Keratinocyte (primary cell): ENCODE results near the gene TRIM14. TPM values are rescaled to one million over a fixed set of nuclear protein-coding genes. Genes with fewer than 3 reads are reported as not detected.

Experiments
- DNase-seq: peaks from one replicate; pipeline ENCODE4 v3.0.0-alpha.2; 2011; ENCODE audit warnings: low read depth, missing footprints, low spot score
- FAIRE-seq: peaks from 2 replicates; lab custom pipeline; 2011; peaks lifted over from hg19 to GRCh38; lab: Jason Lieb, UNC
- H2AFZ ChIP-seq: 2 replicates; pipeline ENCODE4 v1.6.0; 2012; ENCODE audit warnings: low read length, control low read depth, inconsistent platforms; ENCODE audit not compliant: control insufficient read depth
- H3K27ac ChIP-seq: 2 replicates; pipeline ENCODE4 v1.5.1; 2011; ENCODE audit warnings: low read length; ENCODE audit not compliant: control insufficient read depth, insufficient read depth
- H3K27me3 ChIP-seq: 3 replicates; pipeline ENCODE4 v1.6.0; 2011; ENCODE audit warnings: low read length; ENCODE audit not compliant: control insufficient read depth, insufficient read depth; ENCODE audit errors: extremely low read depth
- H3K36me3 ChIP-seq, 2 experiments: 2 replicates in 1 of 2; 3 replicates in 1 of 2; pipeline ENCODE4 v1.5.1; 2011; ENCODE audit warnings: low read length in 2 of 2, mild to moderate bottlenecking in 1 of 2; ENCODE audit not compliant: control insufficient read depth in 2 of 2, insufficient read depth in 2 of 2; ENCODE audit errors: extremely low read depth in 1 of 2
- H3K4me1 ChIP-seq: 3 replicates; pipeline ENCODE4 v1.5.1; 2011; ENCODE audit warnings: low read length; ENCODE audit not compliant: control insufficient read depth, insufficient read depth; ENCODE audit errors: extremely low read depth
- H3K4me2 ChIP-seq: 3 replicates; pipeline ENCODE4 v1.6.0; 2011; ENCODE audit warnings: low read depth, low read length; ENCODE audit not compliant: control insufficient read depth, insufficient read depth; ENCODE audit errors: extremely low read depth
- H3K4me3 ChIP-seq, 3 experiments: fragments of 200-600 bp in 1 of 3; sonication (generic) in 1 of 3; 2 replicates in 2 of 3; 3 replicates in 1 of 3; pipeline ENCODE4 v1.5.1; 2011 to 2016; ENCODE audit warnings: low read length in 3 of 3, mild to moderate bottlenecking in 3 of 3, control low read depth in 2 of 3, inconsistent platforms in 1 of 3, low read depth in 1 of 3, mixed read lengths in 1 of 3, mixed run types in 1 of 3, moderate library complexity in 1 of 3; ENCODE audit not compliant: control insufficient read depth in 2 of 3, insufficient read depth in 2 of 3; ENCODE audit errors: extremely low read depth in 1 of 3
- H3K79me2 ChIP-seq: 2 replicates; pipeline ENCODE4 v1.6.0; 2012; ENCODE audit warnings: low read length; ENCODE audit not compliant: control insufficient read depth, insufficient read depth
- H3K9ac ChIP-seq: 3 replicates; pipeline ENCODE4 v1.6.0; 2011; ENCODE audit warnings: low read length; ENCODE audit not compliant: control insufficient read depth, insufficient read depth; ENCODE audit errors: extremely low read depth
- H3K9me1 ChIP-seq: 3 replicates; pipeline ENCODE4 v1.6.0; 2011; ENCODE audit warnings: low read length; ENCODE audit not compliant: control insufficient read depth, insufficient read depth; ENCODE audit errors: extremely low read depth
- H3K9me3 ChIP-seq: 2 replicates; pipeline ENCODE4 v1.5.1; 2012; ENCODE audit warnings: low read depth, low read length; ENCODE audit not compliant: control insufficient read depth
- H4K20me1 ChIP-seq: 3 replicates; pipeline ENCODE4 v1.6.0; 2011; ENCODE audit warnings: low read length; ENCODE audit not compliant: control insufficient read depth, insufficient read depth; ENCODE audit errors: extremely low read depth
- CTCF ChIP-seq, 3 experiments: IDR thresholded peaks in 1 of 3; conservative IDR thresholded peaks in 1 of 3; optimal IDR thresholded peaks in 1 of 3; 2 replicates in 2 of 3; 3 replicates in 1 of 3; pipeline versions ENCODE3 to v1.5.1; 2011; ENCODE audit warnings: low read length in 3 of 3, mild to moderate bottlenecking in 3 of 3, moderate library complexity in 2 of 3, control low read depth in 1 of 3, inconsistent platforms in 1 of 3; ENCODE audit not compliant: insufficient read depth in 2 of 3; ENCODE audit errors: extremely low read depth in 1 of 3
- EZH2 ChIP-seq: IDR thresholded peaks from one replicate; pipeline ENCODE4 v1.6.1; 2012; ENCODE audit warnings: inconsistent platforms, mild to moderate bottlenecking, low read length, moderate library complexity
- dilution Hi-C: fragments of 300-500 bp; cut with MboI; formaldehyde crosslinking; loops from one replicate; pipeline ENCODE4 v1.7.0; 2020; ENCODE audit warnings: low sequenced_read_pairs; ENCODE audit not compliant: extremely low pct_ligation_motif_present
- polyA plus RNA-seq, 5 experiments: library from polyadenylated mRNA; depleted of rRNA in 3 of 5; stranded (reverse) in 3 of 5; stranded (forward) in 1 of 5; unstranded in 1 of 5; fragments of >200 nt; gene quantifications; 1 replicate in 1 of 5; 2 replicates in 3 of 5; 3 replicates in 1 of 5; pipeline versions ENCODE4 v1.2.1 to v1.2.3, GENCODE V29; 2011 to 2012; ENCODE audit warnings: missing spikeins in 2 of 5, low read depth in 1 of 5, low replicate concordance in 1 of 5

TRIM14 gene
- polyA plus RNA-seq, 1 donor (not counting 4 experiments of a cell fraction or from before 2014, with no cell fraction given) = 22.1 TPM

DNA sequence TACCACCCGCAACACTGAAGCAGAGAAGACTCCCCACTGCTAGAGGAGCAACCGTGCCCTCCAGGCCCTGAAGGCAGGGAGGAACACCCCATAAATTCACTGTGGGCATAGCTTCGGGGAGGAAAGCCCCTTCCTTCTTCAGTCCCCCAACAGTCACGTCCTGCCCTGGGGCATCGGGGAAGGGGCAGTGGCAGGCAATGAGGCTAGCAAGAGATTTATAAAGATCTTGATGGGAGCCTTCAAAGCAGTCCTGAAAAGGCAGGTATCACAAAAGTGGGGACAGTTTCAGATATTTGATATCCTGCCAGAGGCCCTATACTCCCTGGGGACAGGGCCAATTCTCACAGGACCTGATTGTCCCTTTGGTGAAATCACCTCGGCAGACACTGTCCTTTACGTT, 16.9 kb upstream of the TRIM14 start:
- TF ChIP-seq EZH2 (no peak), CTCF (optimal IDR thresholded peaks at IDR 0.05 in 1 of 3, IDR thresholded peaks at IDR 0.05 in 1 of 3, conservative IDR thresholded peaks at IDR 0.05 in 1 of 3; ENCODE audit: extremely low read depth in 1 of 3, insufficient read depth in 2 of 3, low read length in 3 of 3) (no peak)
- FAIRE-seq (no peak), DNase-seq (no peak)
- Histone ChIP-seq H3K27me3 (no peaks in the 10 kb centered on the region), H3K27ac (no peak overlapping the region), H3K36me3 (peaks cover 31 to 50% of the 10 kb centered on the region in 2 experiments), H2AFZ (no peak overlapping the region), H3K4me1 (no peaks in the 10 kb centered on the region), H3K4me3 (no peak overlapping the region), H3K4me2 (no peak overlapping the region), H4K20me1 (no peaks in the 10 kb centered on the region), H3K9me3 (no peaks in the 10 kb centered on the region), H3K9me1 (no peaks in the 10 kb centered on the region), H3K79me2 (no peaks in the 10 kb centered on the region), H3K9ac (no peak overlapping the region)
- dilution Hi-C loops = no loop called here

DNA sequence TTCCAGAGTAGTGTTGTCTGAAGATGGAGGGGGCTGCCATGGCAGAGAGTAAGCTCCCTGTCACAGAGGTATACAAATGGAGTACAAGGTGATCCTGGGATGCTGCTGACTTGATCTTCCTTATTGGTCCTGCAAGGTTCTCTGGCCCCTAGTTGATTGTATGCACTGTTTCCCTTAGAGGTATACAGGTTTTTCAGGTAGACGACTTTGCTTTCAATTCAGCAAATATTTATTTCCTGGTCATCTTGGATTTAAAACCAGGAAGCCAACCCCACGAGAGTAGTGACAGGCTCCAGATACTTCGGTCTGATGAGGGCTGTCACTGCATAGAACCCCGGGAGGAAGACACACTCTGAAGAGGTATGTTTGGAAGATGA, 16.5 kb upstream of the TRIM14 start:
- dilution Hi-C loops = no loop called here
- H3K27ac ChIP-seq = no peak overlapping the region
- FAIRE-seq = no peak
- H3K4me3 ChIP-seq = no peak overlapping the region
- H4K20me1 ChIP-seq = no peaks in the 10 kb centered on the region
- H3K36me3 ChIP-seq = peaks cover 33 to 53% of the 10 kb centered on the region in 2 experiments
- no peaks in the 10 kb centered on the region for H3K9me3 ChIP-seq
- no peaks in the 10 kb centered on the region for H3K9me1 ChIP-seq
- no peak for DNase-seq
- H3K4me2 ChIP-seq = no peak overlapping the region
- no peaks in the 10 kb centered on the region for H3K27me3 ChIP-seq
- TF ChIP-seq EZH2 (no peak), CTCF (optimal IDR thresholded peaks at IDR 0.05 in 1 of 3, IDR thresholded peaks at IDR 0.05 in 1 of 3, conservative IDR thresholded peaks at IDR 0.05 in 1 of 3; ENCODE audit: extremely low read depth in 1 of 3, insufficient read depth in 2 of 3, low read length in 3 of 3) (no peak)
- no peak overlapping the region for H3K9ac ChIP-seq
- H2AFZ ChIP-seq = no peak overlapping the region
- H3K79me2 ChIP-seq = no peaks in the 10 kb centered on the region
- H3K4me1 ChIP-seq = no peaks in the 10 kb centered on the region
